GM13976 (cell line): Measurements from ENCODE around the gene MRGPRE.

Experiments
- DNase-seq: peaks from one replicate; pipeline ENCODE4 v3.0.0; 2012; ENCODE audit warnings: low spot score
- CTCF ChIP-seq: IDR thresholded peaks from 2 replicates; pipeline ENCODE4 v1.5.1; 2012; ENCODE audit warnings: borderline replicate concordance, mild to moderate bottlenecking; ENCODE audit not compliant: insufficient read depth; ENCODE audit errors: extremely low read depth, missing control alignments, control extremely low read depth
- in situ Hi-C: fragments of 300-500 bp; cut with MboI; formaldehyde crosslinking; loops from one replicate; pipeline ENCODE4 v1.12.0; 2022; ENCODE audit warnings: low sequenced_read_pairs, mixed read lengths, inconsistent platforms; ENCODE audit not compliant: unreplicated experiment

The MRGPRE gene

GRCh38 chr11:3202759-3203158 lies 29.5 kb downstream of the MRGPRE start:
- no peak for DNase-seq
- TF ChIP-seq CTCF, result no peak
- in situ Hi-C loops, result no loop called here

- TF ChIP-seq CTCF, result no peak
- in situ Hi-C loops, result no loop called here
- no peak for DNase-seq
Measured at GRCh38 chr11:3202305-3202704, 29.9 kb downstream of the MRGPRE start.

GRCh38 chr11:3201677-3202181 lies 30.5 kb downstream of the MRGPRE start:
- TF ChIP-seq CTCF, result no peak
- in situ Hi-C loops, result no loop called here
- DNase-seq, result no peak

- DNase-seq, result no peak
- no peak for TF ChIP-seq CTCF
- in situ Hi-C loops, result no loop called here
Measured at GRCh38 chr11:3201112-3201581, 31.1 kb downstream of the MRGPRE start.

- in situ Hi-C loops, result no loop called here
- no peak for DNase-seq
- no peak for TF ChIP-seq CTCF
Measured at GRCh38 chr11:3200388-3201111, 31.7 kb downstream of the MRGPRE start.

- TF ChIP-seq CTCF, result no peak
- in situ Hi-C loops, result no loop called here
- no peak for DNase-seq
Measured at GRCh38 chr11:3199537-3200295, 32.5 kb downstream of the MRGPRE start.
